BJ (cell line): ENCODE measurements around the gene CLCN1. TPM values are rescaled to one million over a fixed set of nuclear protein-coding genes. Genes with fewer than 3 reads are reported as not detected.

Experiments
- CTCF ChIA-PET: fragments of 350-600 bp; formaldehyde crosslinking; extraction: SDS; loops from one replicate; lab custom pipeline; 2021; ENCODE audit warnings: antibody characterized with exemption, inconsistent platforms; lab: Yijun Ruan, JAX
- POLR2A ChIA-PET: fragments of 300-600 bp; sonication (Branson Sonifier 250); formaldehyde crosslinking; extraction: SDS; loops from one replicate; lab custom pipeline; 2021; ENCODE audit warnings: antibody characterized with exemption; lab: Charles Lee
- DNase-seq: peaks from one replicate; pipeline ENCODE4 v3.0.0-alpha.2; 2011; ENCODE audit warnings: low read depth
- H3K27me3 ChIP-seq: 2 replicates; pipeline ENCODE4 v1.6.0; 2011; ENCODE audit warnings: low read length; ENCODE audit not compliant: control insufficient read depth, insufficient read depth
- H3K36me3 ChIP-seq: 2 replicates; pipeline ENCODE4 v1.5.1; 2011; ENCODE audit warnings: low read length; ENCODE audit not compliant: control insufficient read depth, insufficient read depth
- H3K4me3 ChIP-seq: 2 replicates; pipeline ENCODE4 v1.5.1; 2011; ENCODE audit warnings: low read depth, mild to moderate bottlenecking, control low read depth, low read length
- polyA plus RNA-seq: library from polyadenylated mRNA; depleted of rRNA; stranded (reverse); fragments of >200 nt; gene quantifications from 2 replicates; pipeline ENCODE4 v1.2.3, GENCODE V29; 2011
- TF ChIP-seq, protein P1 (sequence below): IDR thresholded peaks from 2 replicates; pipeline ENCODE4 v1.5.1; 2011; ENCODE audit warnings: low read depth, mild to moderate bottlenecking, control low read depth, inconsistent platforms, low read length, moderate library complexity; ENCODE audit not compliant: insufficient read depth

Gene CLCN1
- polyA plus RNA-seq, 1 experiment = not detected

DNA sequence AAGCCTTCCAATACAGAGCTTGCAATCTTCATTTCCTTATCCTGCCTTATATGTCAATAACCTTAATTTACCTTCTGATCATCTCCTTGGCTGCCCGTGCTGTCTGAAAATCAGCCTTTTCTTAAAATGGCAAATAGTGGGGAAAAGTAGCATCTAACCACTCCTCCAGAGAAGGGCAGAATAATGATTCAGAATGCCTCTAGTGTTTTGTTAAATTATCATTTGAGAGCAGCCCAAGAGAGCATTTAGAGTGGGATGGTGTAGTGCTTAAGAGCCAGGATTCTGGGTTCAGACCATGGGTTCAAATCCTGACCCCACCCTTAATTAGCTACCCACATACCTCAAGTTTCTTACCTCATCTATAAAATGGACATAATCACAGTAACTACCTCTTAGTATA lies 35.8 kb upstream of the CLCN1 start:
- H3K4me3 ChIP-seq = no peak overlapping the region
- no peaks in the 10 kb centered on the region for H3K36me3 ChIP-seq
- DNase-seq = no peak
- CTCF ChIA-PET = interaction anchor here (1.0 to 2.1 kb wide), 6 partner anchors 8 to 136 kb away, joined by 3 to 7 read pairs (median 4); partner anchors contain the start of gene CASP2
- POLR2A ChIA-PET = no interaction called here
- TF ChIP-seq, protein P1, sequence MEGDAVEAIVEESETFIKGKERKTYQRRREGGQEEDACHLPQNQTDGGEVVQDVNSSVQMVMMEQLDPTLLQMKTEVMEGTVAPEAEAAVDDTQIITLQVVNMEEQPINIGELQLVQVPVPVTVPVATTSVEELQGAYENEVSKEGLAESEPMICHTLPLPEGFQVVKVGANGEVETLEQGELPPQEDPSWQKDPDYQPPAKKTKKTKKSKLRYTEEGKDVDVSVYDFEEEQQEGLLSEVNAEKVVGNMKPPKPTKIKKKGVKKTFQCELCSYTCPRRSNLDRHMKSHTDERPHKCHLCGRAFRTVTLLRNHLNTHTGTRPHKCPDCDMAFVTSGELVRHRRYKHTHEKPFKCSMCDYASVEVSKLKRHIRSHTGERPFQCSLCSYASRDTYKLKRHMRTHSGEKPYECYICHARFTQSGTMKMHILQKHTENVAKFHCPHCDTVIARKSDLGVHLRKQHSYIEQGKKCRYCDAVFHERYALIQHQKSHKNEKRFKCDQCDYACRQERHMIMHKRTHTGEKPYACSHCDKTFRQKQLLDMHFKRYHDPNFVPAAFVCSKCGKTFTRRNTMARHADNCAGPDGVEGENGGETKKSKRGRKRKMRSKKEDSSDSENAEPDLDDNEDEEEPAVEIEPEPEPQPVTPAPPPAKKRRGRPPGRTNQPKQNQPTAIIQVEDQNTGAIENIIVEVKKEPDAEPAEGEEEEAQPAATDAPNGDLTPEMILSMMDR = no peak
- no peaks in the 10 kb centered on the region for H3K27me3 ChIP-seq

- TF ChIP-seq, protein P1 = no peak
- H3K27me3 ChIP-seq = no peaks in the 10 kb centered on the region
- H3K4me3 ChIP-seq = no peak overlapping the region
- ChIA-PET POLR2A (interaction anchor here (0.5 kb wide), 1 partner anchor 13 kb away, joined by 6 read pairs; no protein-coding TSS in a partner anchor), CTCF (interaction anchor here (1.1 to 2.1 kb wide), 3 partner anchors 7 to 135 kb away, joined by 4 to 6 read pairs (median 4); partner anchors contain the start of gene CASP2)
- DNase-seq = no peak
- no peaks in the 10 kb centered on the region for H3K36me3 ChIP-seq
Observed at GRCh38 chr7:143280566-143280965, 35.3 kb upstream of the CLCN1 start.

- Histone ChIP-seq H3K36me3 (no peaks in the 10 kb centered on the region), H3K4me3 (no peak overlapping the region), H3K27me3 (no peaks in the 10 kb centered on the region)
- CTCF ChIA-PET = interaction anchor here (1.1 kb wide), 1 partner anchor 99 kb away, joined by 3 read pairs; no protein-coding TSS in a partner anchor
- TF ChIP-seq, protein P1 = no peak
- no peak for DNase-seq
- POLR2A ChIA-PET = no interaction called here
Observed at GRCh38 chr7:143281529-143281928, 34.4 kb upstream of the CLCN1 start.

GRCh38 chr7:143282124-143282523 lies 33.8 kb upstream of the CLCN1 start:
- DNase-seq = no peak
- CTCF ChIA-PET = interaction anchor here (1.1 kb wide), 1 partner anchor 98 kb away, joined by 3 read pairs; no protein-coding TSS in a partner anchor

GRCh38 chr7:143283381-143283780 lies 32.5 kb upstream of the CLCN1 start:
- no peaks in the 10 kb centered on the region for H3K27me3 ChIP-seq

More at GRCh38 chr7:143282124-143282523, 33.8 kb upstream of the CLCN1 start:
- no peak overlapping the region for H3K4me3 ChIP-seq
- H3K27me3 ChIP-seq = no peaks in the 10 kb centered on the region
- POLR2A ChIA-PET = no interaction called here
- H3K36me3 ChIP-seq = no peaks in the 10 kb centered on the region
- TF ChIP-seq, protein P1 = no peak

More at GRCh38 chr7:143283381-143283780, 32.5 kb upstream of the CLCN1 start:
- TF ChIP-seq, protein P1 = no peak
- no peak for DNase-seq
- ChIA-PET POLR2A (no interaction called here), CTCF (no interaction called here)
- H3K4me3 ChIP-seq = no peak overlapping the region
- no peaks in the 10 kb centered on the region for H3K36me3 ChIP-seq
